HCT116 (cell line): Measurements from ENCODE around the gene PRELID1.

Source experiments
- EZH2 ChIP-seq: fragments of 200-600 bp; sonication (generic); IDR thresholded peaks from 2 replicates; pipeline ENCODE4 v1.6.1; 2017; ENCODE audit warnings: antibody characterized with exemption, mixed run types
- TF ChIP-seq, protein P1 (sequence below), 3 experiments: fragments of 200-600 bp in 1 of 3; sonication (generic) in 1 of 3; IDR thresholded peaks in 2 of 3; conservative IDR thresholded peaks in 1 of 3; 2 replicates each; pipeline ENCODE4 v1.5.1; 2012 to 2017; ENCODE audit warnings: low read depth in 2 of 3, low read length in 2 of 3, antibody characterized with exemption in 1 of 3, borderline replicate concordance in 1 of 3, control low read depth in 1 of 3, mild to moderate bottlenecking in 1 of 3, mixed read lengths in 1 of 3, mixed run types in 1 of 3, moderate library complexity in 1 of 3; ENCODE audit not compliant: insufficient read depth in 1 of 3

- no peak for TF ChIP-seq EZH2
- TF ChIP-seq, protein P1, sequence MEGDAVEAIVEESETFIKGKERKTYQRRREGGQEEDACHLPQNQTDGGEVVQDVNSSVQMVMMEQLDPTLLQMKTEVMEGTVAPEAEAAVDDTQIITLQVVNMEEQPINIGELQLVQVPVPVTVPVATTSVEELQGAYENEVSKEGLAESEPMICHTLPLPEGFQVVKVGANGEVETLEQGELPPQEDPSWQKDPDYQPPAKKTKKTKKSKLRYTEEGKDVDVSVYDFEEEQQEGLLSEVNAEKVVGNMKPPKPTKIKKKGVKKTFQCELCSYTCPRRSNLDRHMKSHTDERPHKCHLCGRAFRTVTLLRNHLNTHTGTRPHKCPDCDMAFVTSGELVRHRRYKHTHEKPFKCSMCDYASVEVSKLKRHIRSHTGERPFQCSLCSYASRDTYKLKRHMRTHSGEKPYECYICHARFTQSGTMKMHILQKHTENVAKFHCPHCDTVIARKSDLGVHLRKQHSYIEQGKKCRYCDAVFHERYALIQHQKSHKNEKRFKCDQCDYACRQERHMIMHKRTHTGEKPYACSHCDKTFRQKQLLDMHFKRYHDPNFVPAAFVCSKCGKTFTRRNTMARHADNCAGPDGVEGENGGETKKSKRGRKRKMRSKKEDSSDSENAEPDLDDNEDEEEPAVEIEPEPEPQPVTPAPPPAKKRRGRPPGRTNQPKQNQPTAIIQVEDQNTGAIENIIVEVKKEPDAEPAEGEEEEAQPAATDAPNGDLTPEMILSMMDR (IDR thresholded peaks at IDR 0.05 in 2 of 3, conservative IDR thresholded peaks at IDR 0.05 in 1 of 3; ENCODE audit: borderline replicate concordance in 1 of 3, insufficient read depth in 1 of 3, low read depth in 2 of 3, low read length in 2 of 3), result no peak
Observed at GRCh38 chr5:177301503-177302165, 2.0 kb upstream of the PRELID1 start.
